HEK293 (cell line): ENCODE measurements around the gene MGMT.

Experiments
- MZF1 ChIP-seq: fragments of 450-650 bp; formaldehyde crosslinking; IDR thresholded peaks from 2 replicates; pipeline ENCODE4 v1.5.1; 2017; ENCODE audit warnings: missing biosample characterization, missing genetic modification characterization, borderline replicate concordance
- ZBTB48 ChIP-seq: fragments of 450-650 bp; formaldehyde crosslinking; IDR thresholded peaks from 2 replicates; pipeline ENCODE4 v1.5.1; 2016; ENCODE audit warnings: missing biosample characterization, missing genetic modification characterization
- ZNF426 ChIP-seq: fragments of 450-650 bp; formaldehyde crosslinking; IDR thresholded peaks from 2 replicates; pipeline ENCODE4 v1.5.1; 2017; ENCODE audit warnings: missing biosample characterization, missing genetic modification characterization, mild to moderate bottlenecking, inconsistent platforms, moderate library complexity
- ZNF76 ChIP-seq: fragments of 450-650 bp; formaldehyde crosslinking; IDR thresholded peaks from 2 replicates; pipeline ENCODE4; 2016; ENCODE audit warnings: low read depth, missing biosample characterization, missing genetic modification characterization, borderline replicate concordance
- TF ChIP-seq, protein P1 (sequence below): fragments of 450-650 bp; formaldehyde crosslinking; IDR thresholded peaks from 2 replicates; pipeline ENCODE4 v1.5.1; 2016; ENCODE audit warnings: missing biosample characterization, missing genetic modification characterization
- TF ChIP-seq, protein P2 (sequence below): fragments of 450-650 bp; formaldehyde crosslinking; IDR thresholded peaks from 2 replicates; pipeline ENCODE4 v1.5.1; 2016; ENCODE audit warnings: missing biosample characterization, missing genetic modification characterization

DNA sequence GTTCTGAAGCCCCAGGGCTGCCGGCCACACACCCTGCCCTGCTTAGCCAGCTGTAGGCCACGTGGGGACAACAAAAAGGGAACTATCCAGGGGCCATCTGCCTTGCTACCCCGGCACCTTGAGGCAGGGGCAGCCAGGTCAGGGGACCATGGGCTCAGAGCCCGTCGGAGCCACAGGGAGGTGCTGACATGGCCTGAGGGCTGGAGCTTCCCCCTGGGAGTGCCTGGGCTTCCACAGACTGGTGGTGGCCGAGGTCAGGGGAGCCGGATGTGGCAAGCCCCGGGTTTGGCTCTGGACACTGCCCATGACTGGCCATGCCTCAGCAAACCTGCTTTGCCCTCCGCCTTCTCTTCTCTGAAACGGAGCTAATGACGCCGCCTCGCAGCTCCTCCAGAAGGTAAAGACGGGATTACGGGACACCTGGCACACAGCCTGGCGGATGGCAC is 318.5 kb downstream of the MGMT start:
- TF ChIP-seq ZNF76 (tag by site-specific recombination) (no peak), ZBTB48 (no peak), MZF1 (tag by site-specific recombination) (no peak), ZNF426 (no peak)
- TF ChIP-seq, protein P1, sequence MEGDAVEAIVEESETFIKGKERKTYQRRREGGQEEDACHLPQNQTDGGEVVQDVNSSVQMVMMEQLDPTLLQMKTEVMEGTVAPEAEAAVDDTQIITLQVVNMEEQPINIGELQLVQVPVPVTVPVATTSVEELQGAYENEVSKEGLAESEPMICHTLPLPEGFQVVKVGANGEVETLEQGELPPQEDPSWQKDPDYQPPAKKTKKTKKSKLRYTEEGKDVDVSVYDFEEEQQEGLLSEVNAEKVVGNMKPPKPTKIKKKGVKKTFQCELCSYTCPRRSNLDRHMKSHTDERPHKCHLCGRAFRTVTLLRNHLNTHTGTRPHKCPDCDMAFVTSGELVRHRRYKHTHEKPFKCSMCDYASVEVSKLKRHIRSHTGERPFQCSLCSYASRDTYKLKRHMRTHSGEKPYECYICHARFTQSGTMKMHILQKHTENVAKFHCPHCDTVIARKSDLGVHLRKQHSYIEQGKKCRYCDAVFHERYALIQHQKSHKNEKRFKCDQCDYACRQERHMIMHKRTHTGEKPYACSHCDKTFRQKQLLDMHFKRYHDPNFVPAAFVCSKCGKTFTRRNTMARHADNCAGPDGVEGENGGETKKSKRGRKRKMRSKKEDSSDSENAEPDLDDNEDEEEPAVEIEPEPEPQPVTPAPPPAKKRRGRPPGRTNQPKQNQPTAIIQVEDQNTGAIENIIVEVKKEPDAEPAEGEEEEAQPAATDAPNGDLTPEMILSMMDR (tag by site-specific recombination) = no peak
- TF ChIP-seq, protein P2, sequence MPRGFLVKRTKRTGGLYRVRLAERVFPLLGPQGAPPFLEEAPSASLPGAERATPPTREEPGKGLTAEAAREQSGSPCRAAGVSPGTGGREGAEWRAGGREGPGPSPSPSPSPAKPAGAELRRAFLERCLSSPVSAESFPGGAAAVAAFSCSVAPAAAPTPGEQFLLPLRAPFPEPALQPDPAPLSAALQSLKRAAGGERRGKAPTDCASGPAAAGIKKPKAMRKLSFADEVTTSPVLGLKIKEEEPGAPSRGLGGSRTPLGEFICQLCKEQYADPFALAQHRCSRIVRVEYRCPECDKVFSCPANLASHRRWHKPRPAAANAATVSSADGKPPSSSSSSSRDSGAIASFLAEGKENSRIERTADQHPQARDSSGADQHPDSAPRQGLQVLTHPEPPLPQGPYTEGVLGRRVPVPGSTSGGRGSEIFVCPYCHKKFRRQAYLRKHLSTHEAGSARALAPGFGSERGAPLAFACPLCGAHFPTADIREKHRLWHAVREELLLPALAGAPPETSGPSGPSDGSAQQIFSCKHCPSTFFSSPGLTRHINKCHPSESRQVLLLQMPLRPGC (tag by site-specific recombination) = no peak
